Measurements from ENCODE around the gene SPRYD4.
"Not testable (repeated sequence)": the region's sequence is repeated elsewhere in the genome, so short reads cannot be mapped to it uniquely, and the experiment has no call there.

The SPRYD4 gene

DNA sequence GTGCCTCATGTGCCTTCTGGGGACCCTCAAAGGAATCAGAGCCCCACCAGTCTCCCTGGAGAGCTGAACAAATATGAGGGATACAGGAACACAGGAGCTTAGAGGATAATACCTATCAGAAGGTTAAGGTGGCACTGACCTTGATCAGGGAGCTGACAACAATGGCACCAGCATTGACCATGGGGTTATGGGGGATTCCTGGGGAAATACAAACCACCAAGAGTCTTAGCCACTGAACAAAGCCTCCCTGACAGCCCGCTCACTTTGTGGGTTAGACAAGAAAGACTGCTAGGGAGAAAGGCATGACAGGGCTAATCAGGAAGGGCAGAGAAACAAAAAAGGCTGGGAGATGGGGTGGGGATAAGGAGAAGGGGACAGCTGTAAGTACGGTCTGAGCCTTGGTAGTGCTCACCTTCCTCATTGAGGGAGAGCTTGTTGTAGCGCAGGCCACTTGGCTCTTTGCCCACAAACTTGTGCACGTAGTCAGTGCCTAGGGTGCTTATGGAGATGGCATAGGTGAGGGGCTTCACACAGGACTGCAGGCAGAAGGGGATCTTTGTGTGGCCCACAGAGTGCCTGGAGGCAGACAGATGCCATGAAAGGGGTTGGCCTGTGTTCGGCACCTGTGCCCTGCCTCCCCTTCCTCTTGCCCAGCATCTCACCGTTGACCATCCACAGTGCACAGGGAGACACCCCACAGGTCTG is 9.3 kb downstream of the SPRYD4 start:
- DNase-seq, result no peak

DNA sequence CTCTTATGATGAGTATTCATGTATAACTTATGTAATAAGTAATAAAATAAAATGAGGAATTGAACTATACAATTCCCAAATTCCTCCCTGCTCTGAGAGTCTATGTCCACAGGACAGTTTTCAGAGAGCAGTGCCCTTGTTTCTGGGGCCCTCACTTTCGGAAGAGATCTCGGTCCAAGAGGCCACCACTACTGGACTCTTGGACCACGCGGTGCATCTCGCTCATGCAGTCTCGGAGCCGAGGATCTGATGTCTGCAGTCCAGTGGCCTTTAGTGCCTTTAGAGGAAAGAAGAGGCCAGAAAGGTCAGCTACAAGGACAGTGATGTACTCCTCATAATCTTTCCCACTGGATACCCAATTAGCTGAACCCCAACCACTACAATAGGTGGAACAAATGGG is 11.2 kb downstream of the SPRYD4 start:
- no peak for DNase-seq

DNA sequence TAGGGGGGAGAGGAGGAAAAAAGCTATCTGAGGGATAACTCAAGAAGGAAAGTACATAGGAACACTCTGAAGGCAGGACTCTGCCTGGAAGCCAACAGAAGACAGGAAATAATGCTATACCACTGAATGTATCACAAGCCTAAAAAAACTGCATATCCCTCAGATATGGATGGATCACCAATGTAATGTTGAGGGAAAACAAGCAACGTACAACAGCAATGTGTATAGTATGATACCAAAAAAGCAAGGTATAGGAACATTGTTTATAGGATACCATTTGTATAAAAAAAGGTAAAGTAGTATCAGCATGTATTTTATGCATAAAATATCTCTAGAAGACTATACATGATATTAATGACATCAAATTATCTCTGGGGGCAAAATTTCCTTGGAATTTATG is 16.2 kb downstream of the SPRYD4 start:
- DNase-seq, result no peak

DNA sequence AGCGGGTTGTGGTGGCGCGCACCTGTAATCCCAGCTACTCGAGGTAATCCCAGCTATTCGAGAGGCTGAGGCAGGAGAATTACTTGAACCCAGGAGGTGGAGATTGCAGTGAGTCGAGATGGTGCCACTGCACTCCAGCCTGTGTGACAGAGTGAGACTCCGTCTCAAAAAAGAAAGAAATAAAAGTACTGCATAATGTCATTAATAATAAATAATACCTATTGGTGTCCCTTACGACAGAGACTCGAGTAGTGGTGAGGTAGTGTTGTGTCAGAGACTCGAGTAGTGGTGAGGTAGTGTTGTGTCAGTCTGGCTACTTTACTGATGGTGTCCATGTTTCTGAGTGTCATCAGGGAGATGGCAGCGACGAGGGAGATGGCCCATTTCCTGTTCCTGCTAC is 18.3 kb downstream of the SPRYD4 start:
- DNase-seq, result no peak

DNA sequence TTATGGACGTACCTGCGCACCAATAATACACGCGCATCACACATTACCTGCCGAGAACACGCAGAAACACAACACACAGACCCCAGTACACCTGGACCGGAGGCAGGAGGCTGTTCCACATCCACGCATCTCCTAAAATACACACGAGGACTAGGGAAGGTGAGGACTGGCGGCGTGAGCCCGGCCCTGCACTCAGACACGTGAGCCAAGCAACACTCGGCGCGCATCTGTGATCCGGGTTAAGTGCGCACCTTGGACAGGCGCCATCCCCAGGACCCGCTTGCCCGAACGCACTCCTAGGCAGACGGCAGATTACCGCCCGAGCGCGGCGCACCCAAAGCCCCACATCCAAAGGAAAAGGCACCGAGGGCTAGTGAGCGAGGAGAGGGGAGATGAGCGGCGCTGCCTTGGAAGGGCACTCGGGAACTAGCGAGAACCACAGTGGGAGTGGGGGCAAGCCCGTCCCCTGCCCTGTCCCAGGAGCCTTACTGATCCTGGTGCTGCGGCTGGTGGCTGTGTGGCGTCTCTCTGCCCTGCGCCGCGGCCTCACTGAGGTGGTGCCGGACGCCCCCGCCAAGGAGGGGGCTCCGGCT is 19.2 kb downstream of the SPRYD4 start:
- no peak for DNase-seq

DNA sequence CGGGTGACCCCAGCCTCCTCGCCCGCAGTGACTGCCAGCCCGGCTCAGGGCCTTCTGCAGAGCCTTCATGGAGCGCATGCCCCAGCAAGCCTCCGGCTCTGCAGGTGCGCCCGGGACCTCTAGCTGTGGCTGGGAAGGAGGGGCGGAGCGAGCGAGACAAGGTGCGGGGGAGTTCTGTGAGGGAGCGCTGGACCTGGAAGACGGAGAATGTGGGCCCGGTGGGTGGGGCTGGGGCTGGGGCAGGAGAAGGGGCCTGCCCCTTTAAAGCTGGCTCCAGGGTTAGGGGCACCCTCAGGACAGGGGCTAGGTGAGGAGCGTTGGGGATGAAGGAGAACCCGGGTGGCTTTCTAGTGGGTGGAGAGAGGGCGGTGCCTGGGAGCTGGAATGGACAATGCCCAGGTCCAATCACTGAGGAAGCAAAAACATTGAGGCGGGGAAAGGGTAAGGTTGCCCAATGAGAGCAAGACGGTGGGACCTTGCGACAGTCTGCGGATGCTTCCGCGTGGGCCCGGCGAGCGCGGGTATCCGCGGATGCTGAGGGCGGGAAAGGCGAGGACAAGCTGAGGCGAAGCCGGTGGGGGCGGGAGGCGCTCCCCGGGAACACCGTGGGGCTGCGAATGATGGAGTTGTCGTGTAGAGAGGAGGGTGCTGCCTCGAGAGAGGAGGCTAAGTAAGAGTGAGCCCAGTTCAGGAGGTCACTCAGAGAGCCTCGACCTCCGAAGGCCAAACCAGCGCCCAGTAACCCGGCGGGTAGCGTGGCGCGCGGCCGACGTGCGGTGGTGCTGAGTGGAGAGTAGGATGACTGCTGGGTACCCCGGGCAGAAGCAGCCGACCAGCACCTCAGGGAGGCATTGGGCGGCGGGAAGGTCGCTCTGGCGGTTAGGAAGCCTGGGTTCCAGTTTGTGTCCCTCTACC is 19.9 kb downstream of the SPRYD4 start, which contains the start of gene GLS2:
TSS of gene GLS2 (minus strand) at position 121 of the 915 bp plus-strand sequence. CDS start at position 78, 43 bp downstream.
- peak; percentile 65 for DNase-seq

DNA sequence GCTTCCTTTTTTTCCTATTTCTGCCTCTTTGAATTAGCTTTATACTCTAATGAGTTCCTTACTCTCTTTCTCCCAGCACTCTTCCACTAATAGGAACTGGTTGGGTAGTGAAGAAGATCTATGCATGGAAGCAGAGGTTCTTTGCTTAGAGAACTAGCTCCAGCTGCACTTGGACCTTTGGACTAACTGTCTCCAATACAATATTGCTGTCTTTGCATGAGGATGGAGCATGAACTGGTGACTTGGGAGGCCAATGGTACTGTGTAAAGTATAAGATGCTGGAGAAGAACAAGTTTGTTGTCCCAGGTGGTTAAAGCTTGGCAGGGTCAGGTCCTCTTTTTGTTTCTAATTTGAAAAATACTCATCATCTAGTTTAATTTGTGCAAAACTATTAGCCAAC is 22.0 kb downstream of the SPRYD4 start:
- DNase-seq, result no peak

DNA sequence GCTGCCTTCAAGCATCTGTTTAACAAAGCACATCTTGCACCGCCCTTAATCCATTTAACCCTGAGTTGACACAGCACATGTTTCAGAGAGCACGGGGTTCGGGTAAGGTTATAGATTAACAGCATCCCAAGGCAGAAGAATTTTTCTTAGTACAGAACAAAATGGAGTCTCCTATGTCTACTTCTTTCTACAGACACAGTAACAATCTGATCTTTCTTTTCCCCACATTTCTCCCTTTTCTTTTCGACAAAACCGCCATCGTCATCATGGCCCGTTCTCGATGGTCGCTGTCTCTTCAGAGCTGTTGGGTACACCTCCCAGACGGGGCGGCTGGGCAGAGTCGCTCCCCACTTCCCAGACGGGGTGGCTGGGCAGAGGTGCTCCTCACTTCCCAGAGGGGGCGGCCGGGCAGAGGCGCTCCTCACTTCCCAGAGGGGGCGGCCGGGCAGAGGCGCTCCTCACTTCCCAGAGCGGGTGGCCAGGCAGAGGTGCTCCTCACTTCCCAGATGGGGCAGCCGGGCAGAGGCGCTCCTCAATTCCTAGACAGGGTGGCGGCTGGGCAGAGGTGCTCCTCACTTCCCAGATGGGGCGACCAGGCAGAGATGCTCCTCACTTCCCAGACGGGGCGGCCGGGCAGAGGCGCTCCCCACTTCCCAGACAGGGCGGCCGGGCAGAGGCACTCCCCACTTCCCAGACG is 25.2 kb downstream of the SPRYD4 start:
- DNase-seq, result not testable (repeated sequence)

DNA sequence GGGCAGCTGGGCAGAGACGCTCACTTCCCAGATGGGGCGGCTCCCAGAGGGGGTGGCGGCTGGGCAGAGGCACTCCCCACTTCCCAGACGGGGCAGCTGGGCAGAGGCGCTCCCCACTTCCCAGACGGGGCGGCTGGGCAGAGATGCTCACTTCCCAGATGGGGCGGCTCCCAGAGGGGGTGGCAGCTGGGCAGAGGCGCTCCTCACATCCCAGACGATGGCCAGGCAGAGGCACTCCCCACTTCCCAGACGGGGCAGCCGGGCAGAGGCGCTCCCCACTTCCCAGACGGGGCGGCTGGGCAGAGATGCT is 25.7 kb downstream of the SPRYD4 start:
- DNase-seq, result not testable (repeated sequence)

DNA sequence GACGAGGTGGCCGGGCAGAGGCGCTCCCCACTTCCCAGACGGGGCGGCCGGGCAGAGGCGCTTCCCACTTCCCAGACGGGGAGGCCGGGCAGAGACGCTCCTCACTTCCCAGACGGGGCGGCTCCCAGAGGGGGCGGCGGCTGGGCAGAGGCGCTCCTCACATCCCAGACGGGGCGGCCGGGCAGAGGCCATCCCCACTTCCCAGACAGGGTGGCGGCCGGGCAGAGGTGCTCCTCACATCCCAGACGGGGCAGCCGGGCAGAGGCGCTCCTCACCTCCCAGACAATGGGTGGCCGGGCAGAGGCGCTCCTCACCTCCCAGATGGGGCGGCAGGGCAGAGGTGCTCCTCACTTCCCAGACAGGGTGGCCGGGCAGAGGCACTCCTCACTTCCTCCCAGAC is 26.1 kb downstream of the SPRYD4 start:
- DNase-seq, result not testable (repeated sequence)

DNA sequence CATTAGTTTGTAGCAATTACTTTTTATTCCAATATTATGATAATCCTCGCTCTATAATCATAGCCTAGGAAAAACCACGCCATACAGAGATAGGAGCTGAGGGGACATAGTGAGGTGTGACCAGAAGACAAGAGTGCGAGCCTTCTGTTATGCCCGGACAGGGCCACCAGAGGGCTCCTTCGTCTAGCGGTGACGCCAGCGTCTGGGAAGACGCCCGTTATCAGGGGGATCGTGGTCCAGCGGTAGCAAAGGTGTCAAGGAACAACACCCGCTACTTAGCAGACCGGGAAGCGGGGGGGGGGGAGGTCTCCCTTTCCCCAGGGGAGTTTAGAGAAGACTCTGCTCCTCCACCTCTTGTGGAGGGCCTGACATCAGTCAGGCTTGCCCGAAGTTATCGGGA is 28.3 kb downstream of the SPRYD4 start:
- DNase-seq, result peak; percentile 27

DNA sequence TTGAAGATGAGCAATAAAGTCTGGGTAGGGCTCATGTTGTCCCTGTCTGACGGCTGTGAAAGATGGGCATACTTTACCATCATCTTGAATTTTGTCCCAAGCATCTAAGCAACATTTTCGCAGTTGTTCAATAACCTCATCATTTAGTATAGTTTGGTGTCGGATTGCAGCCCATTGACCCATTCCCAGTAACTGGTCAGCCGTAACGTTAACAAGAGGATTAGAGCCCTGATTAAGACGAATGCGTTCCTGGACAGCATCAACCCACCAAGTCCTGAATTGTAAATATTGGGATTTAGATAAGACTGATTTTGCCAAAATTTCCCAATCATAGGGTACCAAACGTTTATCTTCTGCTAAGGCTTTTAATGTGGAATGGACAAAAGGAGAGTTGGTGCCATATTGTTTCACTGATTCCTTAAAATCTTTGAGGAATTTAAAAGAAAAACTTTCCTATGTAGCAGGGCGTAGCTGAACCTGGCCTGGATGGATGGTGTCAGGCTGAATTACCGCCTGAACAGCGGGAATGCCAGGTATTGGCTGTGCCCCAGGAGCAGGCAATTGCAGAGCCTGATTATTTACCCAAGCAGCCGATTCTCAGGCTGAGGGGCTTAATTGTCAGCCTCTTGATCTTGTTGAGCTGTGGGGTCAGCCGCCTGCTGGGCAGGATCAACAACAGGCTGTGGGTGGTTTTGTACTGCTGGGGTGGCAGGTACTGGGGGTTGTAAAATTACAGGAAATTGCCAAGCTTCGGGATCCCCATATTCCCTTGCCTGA is 29.9 kb downstream of the SPRYD4 start:
- not testable (repeated sequence) for DNase-seq

DNA sequence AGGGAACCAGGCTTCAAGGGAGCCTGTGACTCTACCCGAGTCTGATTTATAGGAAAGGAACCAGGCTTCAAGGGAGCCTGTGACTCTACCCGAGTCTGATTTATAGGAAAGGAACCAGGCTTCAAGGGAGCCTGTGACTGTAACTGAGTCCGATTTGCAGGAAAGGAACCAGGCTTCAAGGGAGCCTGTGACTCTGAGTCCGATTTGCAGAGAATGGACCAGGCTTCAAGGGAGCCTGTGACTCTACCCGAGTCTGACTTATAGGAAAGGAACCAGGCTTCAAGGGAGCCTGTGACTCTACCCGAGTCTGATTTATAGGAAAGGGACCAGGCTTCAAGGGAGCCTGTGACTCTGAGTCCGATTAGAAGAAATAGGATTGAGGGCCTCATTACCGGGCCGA is 31.1 kb downstream of the SPRYD4 start:
- not testable (repeated sequence) for DNase-seq

DNA sequence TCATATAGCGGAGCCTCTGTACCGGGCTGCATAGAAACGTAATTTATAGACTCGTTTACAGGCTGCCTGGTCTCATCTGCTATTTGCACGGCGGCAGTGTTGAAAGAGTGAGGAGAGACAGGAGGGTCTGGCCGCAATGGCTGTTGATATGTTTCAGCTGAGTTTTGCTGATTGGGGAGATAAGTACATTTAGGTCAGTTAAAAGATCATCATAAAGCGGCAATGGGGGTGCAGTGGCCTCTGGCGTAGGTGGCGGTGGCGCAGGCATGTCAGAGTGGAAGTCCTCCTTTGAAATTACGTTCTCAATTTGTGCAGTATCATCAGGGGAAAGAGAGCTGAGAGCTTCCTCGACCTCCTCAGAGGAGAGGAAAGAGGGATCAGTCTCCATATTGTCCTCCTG is 31.5 kb downstream of the SPRYD4 start:
- not testable (repeated sequence) for DNase-seq

DNA sequence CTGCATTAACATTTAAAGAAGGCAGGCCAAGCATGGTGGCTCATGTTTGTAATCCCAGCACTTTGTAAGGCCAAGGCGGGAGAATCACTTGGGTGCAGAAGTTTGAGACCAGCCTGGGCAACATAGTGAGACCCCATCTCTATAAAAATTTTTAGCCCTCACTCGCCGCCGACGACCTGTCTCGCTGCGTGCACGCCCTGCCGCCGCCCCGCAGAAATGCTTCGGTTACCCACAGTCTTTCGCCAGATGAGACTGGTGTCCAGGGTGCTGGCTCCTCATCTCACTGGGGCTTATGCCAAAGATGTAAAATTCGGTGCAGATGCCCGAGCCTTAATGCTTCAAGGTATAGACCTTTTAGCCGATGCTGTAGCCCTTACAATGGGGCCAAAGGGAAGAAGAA is 42.4 kb downstream of the SPRYD4 start:
- DNase-seq, result no peak

DNA sequence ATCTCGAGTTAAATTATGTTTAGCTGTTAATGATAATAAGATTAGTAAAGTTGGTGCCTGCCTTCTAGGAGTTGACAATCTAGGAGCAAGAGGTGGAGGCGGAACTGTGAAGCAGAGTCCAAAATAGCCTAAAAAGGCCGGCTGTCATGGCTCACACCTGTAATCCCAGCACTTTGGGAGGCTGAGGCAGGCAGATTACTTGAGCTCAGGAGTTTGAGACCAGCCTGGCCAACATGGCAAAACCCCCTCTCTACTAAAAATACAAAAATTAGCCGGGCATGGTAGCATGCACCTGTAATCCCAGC is 45.6 kb downstream of the SPRYD4 start:
- not testable (repeated sequence) for DNase-seq

DNA sequence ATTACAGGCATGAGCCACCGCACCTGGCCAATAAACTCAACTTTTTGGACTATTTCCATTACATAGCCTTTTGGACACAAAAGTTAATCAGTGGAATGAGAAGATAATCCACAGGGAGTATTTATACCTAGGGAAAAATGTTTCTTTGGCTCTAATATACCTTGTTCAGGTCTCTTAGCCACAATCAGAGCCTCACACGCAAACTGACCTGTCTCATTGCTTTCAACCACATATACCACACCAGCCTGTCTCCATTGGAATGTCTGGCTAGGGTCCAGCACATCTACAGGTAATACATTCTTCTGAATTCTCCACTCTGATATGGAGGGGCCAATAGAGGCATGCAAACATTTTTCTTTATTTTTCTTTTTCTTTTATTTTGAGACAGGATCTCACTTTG is 49.5 kb downstream of the SPRYD4 start:
- DNase-seq, result no peak

DNA sequence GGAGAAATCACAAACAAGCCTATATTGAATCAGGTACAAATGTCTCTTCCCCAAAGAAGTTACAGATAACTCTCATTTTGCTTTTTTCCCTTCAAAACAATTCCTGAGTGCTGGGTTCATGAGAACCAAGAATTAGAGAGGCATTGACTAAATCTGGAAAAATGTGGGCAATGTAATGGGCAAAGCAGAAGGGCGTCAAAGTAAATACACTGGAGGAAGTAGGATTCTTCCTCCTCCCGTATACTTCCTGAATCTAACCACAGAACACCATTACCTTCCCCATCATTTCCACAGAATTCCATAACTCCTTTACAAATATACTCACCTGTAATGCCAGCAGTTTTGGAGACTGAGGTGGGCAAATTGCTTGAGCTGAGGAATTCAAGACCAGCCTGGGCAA is 50.2 kb downstream of the SPRYD4 start:
- peak; percentile 16 for DNase-seq

DNA sequence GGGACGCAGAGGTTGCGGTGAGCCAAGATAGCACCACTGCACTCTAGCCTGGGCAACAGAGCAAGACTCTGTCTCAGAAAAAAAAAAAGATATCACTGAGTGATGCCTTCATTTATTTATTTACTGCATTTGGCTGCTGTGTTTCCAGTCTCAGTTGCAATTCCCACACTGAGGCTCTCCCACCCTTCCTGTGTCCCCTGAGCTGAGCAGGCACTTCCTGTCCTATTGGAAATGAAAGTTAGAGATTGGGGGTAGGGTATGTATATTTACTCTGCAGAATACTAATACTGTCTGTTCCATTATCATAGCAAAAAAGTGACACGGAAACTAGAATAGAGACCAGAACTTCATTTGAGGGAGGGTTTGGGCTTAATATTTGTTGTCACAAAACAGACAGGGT is 51.7 kb downstream of the SPRYD4 start:
- peak; percentile 18 for DNase-seq

DNA sequence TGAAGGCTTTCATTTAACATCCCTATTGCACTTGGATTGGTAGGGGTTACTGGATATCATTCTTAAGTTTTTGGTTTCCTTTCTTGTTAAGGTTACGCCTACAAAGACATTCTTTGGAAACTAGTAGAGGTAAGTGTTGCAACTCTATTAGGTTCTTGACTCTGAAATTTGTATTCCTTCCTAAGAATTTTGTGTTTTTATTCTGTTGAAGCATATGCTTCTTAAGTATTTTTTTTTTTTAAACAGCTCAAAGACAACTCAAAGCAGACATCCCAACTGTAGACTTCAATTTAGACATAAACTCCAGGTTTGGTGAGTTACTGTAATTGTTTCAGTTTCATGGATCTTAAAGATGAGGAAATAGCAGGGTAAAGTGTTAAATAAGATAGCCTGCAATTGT is 52.1 kb downstream of the SPRYD4 start:
- peak; percentile 70 for DNase-seq

DNA sequence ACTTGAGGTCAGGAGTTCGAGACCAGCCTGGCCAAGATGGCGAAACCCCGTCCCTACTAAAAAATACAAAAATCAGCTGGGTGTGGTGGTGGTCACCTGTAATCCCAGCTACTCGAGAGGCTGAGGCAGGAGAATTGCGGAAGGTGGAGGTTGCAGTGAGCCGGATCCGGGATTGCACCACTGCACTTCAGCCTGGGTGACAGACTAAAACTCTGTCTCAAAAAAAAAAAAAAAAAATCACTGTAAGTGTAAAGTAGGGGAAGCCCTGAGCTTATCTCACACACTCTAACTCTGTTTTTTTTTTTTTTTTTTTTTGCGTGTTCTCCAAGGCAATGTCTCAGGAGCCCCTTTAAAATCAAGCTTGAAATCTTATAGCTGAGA is 52.8 kb downstream of the SPRYD4 start:
- DNase-seq, result peak; percentile 60

DNA sequence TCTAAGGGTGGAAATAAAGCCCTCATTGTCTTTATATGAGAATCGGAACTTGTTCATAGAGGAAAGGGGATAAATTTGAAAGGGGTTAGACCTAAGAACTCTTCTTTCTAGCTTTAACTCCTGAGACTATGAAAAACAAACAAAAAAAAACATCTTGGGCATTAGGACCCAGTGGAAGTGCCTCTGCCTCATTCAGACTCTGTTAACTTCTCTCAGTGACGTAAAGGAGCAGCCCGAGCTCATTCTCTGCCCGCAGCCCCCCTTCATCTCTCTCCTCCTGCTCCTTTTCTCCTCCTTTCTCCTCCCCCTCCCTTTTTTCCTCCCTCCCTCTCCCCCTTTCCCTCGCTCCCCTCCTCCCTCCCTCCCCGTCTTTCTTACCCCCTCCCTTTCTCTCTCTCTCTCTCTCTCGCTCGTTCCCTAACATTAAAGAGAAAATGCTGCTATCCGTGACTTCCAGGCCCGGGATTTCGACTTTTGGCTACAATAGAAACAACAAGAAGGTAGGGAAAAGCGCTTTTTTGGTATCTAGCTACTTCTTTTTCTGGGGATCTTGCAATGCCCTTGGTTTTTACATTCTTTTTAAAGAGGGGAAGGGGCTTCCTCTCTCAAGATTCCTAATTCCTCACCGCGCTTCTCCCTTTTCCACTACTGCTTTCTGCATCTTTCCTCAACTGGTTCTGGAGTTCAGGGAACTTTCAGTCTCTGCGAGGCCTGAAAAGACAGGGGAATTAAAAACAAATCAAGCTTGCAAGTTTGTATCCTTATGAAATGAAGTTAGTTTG is 53.4 kb downstream of the SPRYD4 start, which contains the start of gene RBMS2:
TSS of gene RBMS2 (plus strand) at position 231 of the 782 bp plus-strand sequence. CDS start at position 435, 204 bp downstream.
- DNase-seq, result peak; percentile 55
